Measurements from ENCODE around the gene UPK2.
A peak's percentile ranks its signal among the peaks of the same experiment; 100 is the strongest.

Gene UPK2

DNA sequence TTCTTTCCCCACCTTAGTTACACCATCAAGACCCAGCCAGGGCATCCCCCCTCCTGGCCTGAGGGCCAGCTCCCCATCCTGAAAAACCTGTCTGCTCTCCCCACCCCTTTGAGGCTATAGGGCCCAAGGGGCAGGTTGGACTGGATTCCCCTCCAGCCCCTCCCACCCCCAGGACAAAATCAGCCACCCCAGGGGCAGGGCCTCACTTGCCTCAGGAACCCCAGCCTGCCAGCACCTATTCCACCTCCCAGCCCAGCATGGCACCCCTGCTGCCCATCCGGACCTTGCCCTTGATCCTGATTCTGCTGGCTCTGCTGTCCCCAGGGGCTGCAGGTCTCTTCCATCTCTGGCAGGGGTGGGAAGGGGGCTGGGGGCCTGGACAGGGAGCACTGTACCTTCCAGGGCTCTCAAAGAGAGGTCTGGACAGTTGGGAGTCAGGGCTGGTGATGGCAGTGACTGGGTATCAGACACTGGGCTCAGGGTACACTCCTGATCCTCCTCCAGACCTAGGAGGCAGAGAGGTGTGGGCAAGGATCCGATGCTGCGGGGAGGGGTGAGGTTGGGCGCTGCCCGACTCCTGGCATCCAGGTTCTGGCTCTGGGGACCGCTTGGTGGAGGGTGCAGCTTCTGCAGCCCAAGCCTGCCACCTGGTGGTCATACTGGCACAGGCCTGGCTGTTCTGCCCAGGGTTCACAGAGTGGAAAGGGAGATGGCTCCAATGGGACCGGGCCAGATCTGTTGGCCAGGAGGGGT is at the start of gene UPK2:
TSS of gene UPK2 (plus strand) at position 205 of the 753 bp plus-strand sequence. CDS start at position 258, 53 bp downstream.
- DNase-seq (ENCODE audit: low read depth in 2 of 2), result peak; percentile 74 to 75

GRCh38 chr11:118907051-118908042 is 48.8 kb upstream of the UPK2 start:
- DNase-seq (ENCODE audit: low read depth in 2 of 2), result peak; percentile 76 to 77

DNA sequence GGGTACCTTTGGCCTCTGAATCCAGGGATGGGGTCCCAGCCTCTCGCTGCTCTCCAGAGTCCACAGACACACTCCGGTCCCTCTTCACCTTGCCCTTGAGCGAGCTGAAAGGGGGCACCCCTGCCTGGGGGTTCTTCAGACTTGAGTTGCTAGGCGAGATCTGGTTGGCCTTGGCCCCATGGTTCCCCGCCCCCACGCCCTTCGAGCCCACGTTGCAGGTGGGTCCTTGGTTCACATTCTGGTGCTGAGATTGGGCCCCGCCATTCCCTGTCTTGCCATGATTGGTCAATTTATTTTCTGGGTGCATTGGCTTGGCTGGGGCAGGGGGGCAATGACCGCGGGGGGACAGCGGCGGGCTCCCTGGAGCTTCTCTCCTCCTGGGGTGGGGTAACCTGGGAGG is 47.8 kb upstream of the UPK2 start:
- no peak for DNase-seq (ENCODE audit: low read depth in 2 of 2)

- no peak for DNase-seq (ENCODE audit: low read depth in 2 of 2)
These were observed 47.0 kb upstream of the UPK2 start for GRCh38 chr11:118908901-118909618.

GRCh38 chr11:118909619-118910308 is 46.3 kb upstream of the UPK2 start:
- no peak for DNase-seq (ENCODE audit: low read depth in 2 of 2)

GRCh38 chr11:118910309-118911112 is 45.6 kb upstream of the UPK2 start:
- DNase-seq (ENCODE audit: low read depth in 2 of 2), result no peak

DNA sequence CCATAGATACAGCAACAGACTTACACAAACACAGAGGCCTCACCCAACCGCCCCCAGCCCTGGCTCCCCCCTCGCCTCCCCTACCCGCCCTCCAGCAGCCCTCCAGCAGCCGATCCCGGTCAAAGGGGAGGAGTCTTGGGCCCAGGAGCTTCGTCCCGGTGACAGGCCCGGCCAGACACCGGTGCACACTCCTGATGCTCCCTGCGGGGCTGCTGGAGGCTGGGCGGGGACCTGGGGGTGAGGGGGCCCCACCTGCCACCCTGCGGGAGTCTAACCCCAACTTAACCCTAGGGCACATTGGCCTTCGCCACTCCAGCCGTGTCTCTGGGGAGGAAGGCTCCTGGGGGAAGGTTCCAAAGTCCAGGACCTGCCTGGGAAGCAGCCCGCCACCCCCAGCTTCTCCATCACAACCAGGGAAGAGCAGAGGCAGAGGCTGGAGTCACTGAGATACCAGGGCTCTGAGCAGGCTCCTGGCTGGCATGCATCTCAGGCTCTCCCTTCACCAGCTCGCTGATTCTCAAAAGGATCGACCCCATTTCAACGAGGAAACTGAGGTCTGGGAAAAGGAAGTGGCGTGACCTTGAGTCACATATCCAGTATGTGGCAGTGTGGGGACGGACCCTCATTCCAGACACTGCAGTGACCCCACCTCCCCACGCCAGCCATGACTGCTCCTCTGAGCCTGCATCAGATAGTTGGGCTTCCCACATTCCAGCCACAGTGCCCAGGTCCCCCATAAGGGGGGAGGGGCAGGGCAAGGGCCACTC is 44.8 kb upstream of the UPK2 start:
- DNase-seq (ENCODE audit: low read depth in 2 of 2), result no peak

GRCh38 chr11:118911880-118912741 is 44.0 kb upstream of the UPK2 start:
- peak; percentile 74 to 81 for DNase-seq (ENCODE audit: low read depth in 2 of 2)

GRCh38 chr11:118912742-118913410 is 43.2 kb upstream of the UPK2 start:
- no peak for DNase-seq (ENCODE audit: low read depth in 2 of 2)

DNA sequence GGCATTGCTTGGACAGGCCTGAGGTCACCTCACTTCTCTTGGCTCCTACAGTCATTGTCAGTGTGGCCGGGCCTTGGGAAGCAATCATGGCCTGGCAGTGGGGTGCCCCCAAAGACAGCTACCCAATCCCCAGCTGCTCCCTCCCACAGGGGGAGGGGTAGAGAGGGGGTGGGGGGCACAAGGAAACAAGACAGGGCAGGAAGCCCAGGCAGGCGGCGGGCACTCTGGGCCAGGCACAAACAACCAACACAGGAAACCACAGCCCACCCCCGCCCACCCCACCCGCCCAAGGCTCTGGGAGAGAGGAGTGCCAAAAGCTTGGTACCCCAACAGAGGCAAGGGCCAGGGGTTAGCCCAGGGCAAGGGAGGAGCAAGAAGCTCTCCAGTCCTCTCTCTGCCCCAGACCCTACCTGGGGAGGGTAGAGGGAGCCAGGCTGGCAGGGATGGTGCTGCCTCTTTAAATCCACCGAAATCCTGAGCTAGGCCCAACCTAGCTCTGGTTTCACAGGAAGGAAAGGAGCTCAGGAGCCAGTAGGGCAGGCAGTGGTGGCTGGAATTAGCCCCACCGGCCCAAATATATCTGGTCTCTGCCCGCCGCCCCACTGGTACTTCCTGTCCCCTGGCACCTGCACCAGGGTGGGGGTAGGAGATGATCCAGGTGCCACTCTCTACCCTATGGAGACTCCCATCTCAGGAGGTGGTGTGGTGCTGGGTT is 42.5 kb upstream of the UPK2 start:
- no peak for DNase-seq (ENCODE audit: low read depth in 2 of 2)

DNA sequence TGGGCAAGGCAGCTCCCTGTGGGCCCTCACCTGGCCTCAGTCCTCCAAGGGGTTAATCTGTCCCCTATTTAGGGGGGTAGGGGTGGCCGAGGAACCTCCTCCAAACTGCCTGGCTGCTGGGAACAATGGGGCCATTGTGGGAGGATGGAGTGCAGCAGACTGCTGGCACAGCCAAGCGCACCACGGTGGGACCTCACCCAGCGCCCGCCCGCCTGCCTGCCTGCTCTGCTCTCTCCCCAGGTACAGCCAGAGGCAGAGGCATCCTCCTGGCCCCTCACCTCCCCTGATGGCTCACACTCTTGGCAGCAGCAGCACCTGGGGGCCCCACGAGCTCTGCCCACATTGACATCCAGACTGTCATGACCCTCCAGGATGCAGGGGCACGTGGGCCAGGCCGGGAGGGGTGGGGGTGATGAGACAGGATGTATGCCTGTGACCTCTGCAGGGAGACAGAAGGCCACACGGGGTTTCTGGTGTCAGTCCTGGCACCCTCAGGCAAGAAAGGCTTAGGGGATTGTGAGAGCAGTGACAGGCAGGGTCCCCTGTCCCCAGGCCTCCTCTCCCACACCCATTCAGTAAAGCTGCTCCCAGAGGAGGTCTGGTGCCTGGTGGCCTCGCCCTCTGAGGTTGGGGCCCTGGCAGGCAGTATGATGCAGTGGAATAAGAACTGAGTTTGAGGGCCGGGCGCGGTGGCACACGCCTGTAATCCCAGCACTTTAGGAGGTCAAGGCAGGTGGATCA is 41.8 kb upstream of the UPK2 start:
- DNase-seq (ENCODE audit: low read depth in 2 of 2), result no peak

GRCh38 chr11:118914987-118915386 is 41.1 kb upstream of the UPK2 start:
- DNase-seq (ENCODE audit: low read depth in 2 of 2), result no peak

GRCh38 chr11:118915396-118915795 is 40.7 kb upstream of the UPK2 start:
- DNase-seq (ENCODE audit: low read depth in 2 of 2), result no peak

DNA sequence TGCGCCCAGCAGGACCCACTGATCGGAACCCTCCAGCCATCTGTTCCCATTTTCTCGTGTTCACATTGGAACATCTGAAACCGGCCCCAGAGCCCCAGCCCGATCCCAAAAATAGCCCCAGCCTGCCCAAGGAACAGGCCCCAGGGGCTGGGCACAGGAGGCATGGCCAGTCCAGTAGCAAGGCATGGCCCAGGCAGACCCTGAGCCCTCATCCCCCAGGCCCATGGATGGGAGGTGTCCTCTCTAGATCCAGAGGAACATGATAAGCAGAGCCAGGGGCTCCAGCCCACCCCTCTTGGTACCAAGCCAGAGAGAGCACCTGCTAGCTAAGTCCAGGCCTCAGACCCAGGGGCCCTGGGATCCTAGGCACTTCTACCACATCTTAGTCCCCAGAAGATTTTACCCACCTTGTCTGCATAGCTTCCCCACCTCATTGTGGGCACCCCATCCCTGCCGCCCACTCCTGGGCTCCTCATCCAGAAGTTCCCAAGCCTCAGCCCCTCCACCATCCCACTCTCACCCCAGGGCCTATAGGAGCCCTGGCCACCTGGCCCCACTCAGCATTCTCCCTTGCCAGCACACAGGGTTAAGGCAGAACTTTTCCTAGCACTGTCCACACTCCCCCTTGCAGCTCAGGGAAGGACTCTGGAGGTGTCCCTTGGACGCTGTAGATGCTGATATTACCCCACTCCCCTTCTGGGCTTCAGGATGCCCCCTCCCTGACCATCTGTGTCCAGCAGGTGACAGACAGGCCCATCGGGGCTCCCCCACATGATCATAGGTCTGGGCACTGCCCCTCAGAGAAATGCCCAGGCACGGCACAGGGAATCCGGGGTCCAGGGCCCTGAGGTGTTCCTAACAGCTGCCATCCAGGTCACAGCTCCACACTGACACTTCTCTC is 39.9 kb upstream of the UPK2 start:
- no peak for DNase-seq (ENCODE audit: low read depth in 2 of 2)

- no peak for DNase-seq (ENCODE audit: low read depth in 2 of 2)
These were observed 39.2 kb upstream of the UPK2 start for GRCh38 chr11:118916842-118917388.
